Liver (tissue), 9 donors: Measurements from ENCODE around the gene AADACL3. TPM values are rescaled to one million over a fixed set of nuclear protein-coding genes. Genes with fewer than 3 reads are reported as not detected.

Experiments used
- DNase-seq: peaks from one replicate; pipeline ENCODE4 v3.0.0-alpha.2; 2017; ENCODE audit warnings: low spot score
- H3K27ac ChIP-seq, 2 donors: one replicate each; pipeline ENCODE4 v1.7.0; 2013; ENCODE audit warnings: inconsistent platforms in 2 of 2, low read length in 2 of 2, control low read depth in 1 of 2, low read depth in 1 of 2, mild to moderate bottlenecking in 1 of 2
- H3K27me3 ChIP-seq, 4 donors: one replicate each; pipeline versions ENCODE4 v1.6.1 to v1.7.0; 2013; ENCODE audit warnings: low read length in 3 of 4, inconsistent platforms in 1 of 4, mild to moderate bottlenecking in 1 of 4, moderate library complexity in 1 of 4; ENCODE audit not compliant: control insufficient read depth in 4 of 4, insufficient read depth in 4 of 4
- H3K36me3 ChIP-seq, 4 donors: one replicate each; pipeline versions ENCODE4 v1.6.1 to v1.7.0; 2013; ENCODE audit warnings: low read length in 3 of 4, mild to moderate bottlenecking in 3 of 4, low read depth in 1 of 4, moderate library complexity in 1 of 4; ENCODE audit not compliant: control insufficient read depth in 4 of 4, insufficient read depth in 3 of 4
- H3K4me1 ChIP-seq, 4 donors: one replicate each; pipeline versions ENCODE4 v1.6.1 to v1.7.0; 2013; ENCODE audit warnings: low read length in 3 of 4, mild to moderate bottlenecking in 3 of 4, moderate library complexity in 1 of 4; ENCODE audit not compliant: control insufficient read depth in 4 of 4, insufficient read depth in 4 of 4
- H3K4me3 ChIP-seq, 3 donors: one replicate each; pipeline versions ENCODE4 v1.6.1 to v1.7.0; 2013; ENCODE audit warnings: low read length in 3 of 3, control low read depth in 1 of 3, low read depth in 1 of 3, mild to moderate bottlenecking in 1 of 3
- H3K9ac ChIP-seq, 2 donors: one replicate each; pipeline ENCODE4 v1.7.0; 2013; ENCODE audit warnings: low read length in 2 of 2, mild to moderate bottlenecking in 2 of 2, moderate library complexity in 2 of 2, control low read depth in 1 of 2, low read depth in 1 of 2
- H3K9me3 ChIP-seq, 4 donors: one replicate each; pipeline versions ENCODE4 v1.6.1 to v1.7.0; 2013; ENCODE audit warnings: low read length in 3 of 4; ENCODE audit not compliant: control insufficient read depth in 4 of 4
- EGR1 ChIP-seq, 2 donors: IDR thresholded peaks; 2 replicates each; pipeline ENCODE4 v1.6.1; 2016 to 2018; ENCODE audit warnings: antibody characterized with exemption in 2 of 2, low read depth in 2 of 2
- FOXA1 ChIP-seq: IDR thresholded peaks from 2 replicates; pipeline ENCODE4 v1.6.1; 2016; ENCODE audit warnings: antibody characterized with exemption
- FOXA2 ChIP-seq: IDR thresholded peaks from 2 replicates; pipeline ENCODE4 v1.6.1; 2016; ENCODE audit warnings: antibody characterized with exemption
- GABPA ChIP-seq, 2 donors: IDR thresholded peaks in 1 of 2; conservative IDR thresholded peaks in 1 of 2; 2 replicates each; pipeline ENCODE4 v1.6.1; 2016; ENCODE audit warnings: antibody characterized with exemption in 2 of 2, mild to moderate bottlenecking in 1 of 2, moderate library complexity in 1 of 2
- HNF4A ChIP-seq, 2 donors: conservative IDR thresholded peaks; 2 replicates each; pipeline ENCODE4 v1.6.1; 2016; ENCODE audit warnings: antibody characterized with exemption in 2 of 2, mild to moderate bottlenecking in 2 of 2
- HNF4G ChIP-seq: IDR thresholded peaks from 2 replicates; pipeline ENCODE4 v1.6.1; 2016; ENCODE audit warnings: antibody characterized with exemption
- JUND ChIP-seq, 2 donors: IDR thresholded peaks; 2 replicates each; pipeline ENCODE4 v1.6.1; 2016; ENCODE audit warnings: antibody characterized with exemption in 2 of 2
- NR2F2 ChIP-seq: IDR thresholded peaks from 2 replicates; pipeline ENCODE4 v1.6.1; 2016; ENCODE audit warnings: antibody characterized with exemption
- RAD21 ChIP-seq, 2 donors: IDR thresholded peaks; 2 replicates each; pipeline ENCODE4 v1.6.1; 2016; ENCODE audit warnings: antibody characterized with exemption in 2 of 2, mild to moderate bottlenecking in 2 of 2
- RXRA ChIP-seq, 2 donors: IDR thresholded peaks; 2 replicates each; pipeline ENCODE4 v1.6.1; 2017 to 2018; ENCODE audit warnings: antibody characterized with exemption in 2 of 2, mild to moderate bottlenecking in 1 of 2
- SP1 ChIP-seq: IDR thresholded peaks from 2 replicates; pipeline ENCODE4 v1.6.1; 2018; ENCODE audit warnings: antibody characterized with exemption, mild to moderate bottlenecking
- TAF1 ChIP-seq: conservative IDR thresholded peaks from 2 replicates; pipeline ENCODE4 v1.6.1; 2016; ENCODE audit warnings: antibody characterized with exemption, mild to moderate bottlenecking
- YY1 ChIP-seq: IDR thresholded peaks from 2 replicates; pipeline ENCODE4 v1.6.1; 2016; ENCODE audit warnings: antibody characterized with exemption, mild to moderate bottlenecking
- WGBS: extraction: QIAGEN DNeasy Blood & Tissue Kit; methylation state at CpG from one replicate; pipeline ENCODE4 v1.1.7; 2013; 5-methylcytosine and 5-hydroxymethylcytosine counted together
- polyA plus RNA-seq, 2 donors: library from polyadenylated mRNA; stranded (reverse) in 1 of 2; unstranded in 1 of 2; fragments of 200-250 nt in 1 of 2; fragments of >200 nt in 1 of 2; fragmentation: Nextera tagmentation in 1 of 2; extraction: Ambion mirVana in 1 of 2; gene quantifications; one replicate each; pipeline versions ENCODE4 v1.2.1 to v1.2.3, GENCODE V29; 2013 to 2015
- total RNA-seq, 2 donors: library from RNA; depleted of rRNA; stranded (reverse); fragments of >200 nt; gene quantifications; one replicate each; pipeline ENCODE4 v1.2.3, GENCODE V29; 2014
- TF ChIP-seq, protein P1 (sequence below): IDR thresholded peaks from 2 replicates; pipeline ENCODE4 v1.6.1; 2016; ENCODE audit warnings: antibody characterized with exemption
- TF ChIP-seq, protein P2 (sequence below): fragments of 150-350 bp; IDR thresholded peaks from 2 replicates; pipeline ENCODE4 v1.5.1; 2017; ENCODE audit warnings: improper control_type of control experiment, low read depth, low read length; ENCODE audit not compliant: missing input control
- TF ChIP-seq, protein P3 (sequence below): IDR thresholded peaks from 2 replicates; pipeline ENCODE4 v1.6.1; 2016; ENCODE audit warnings: antibody characterized with exemption
- TF ChIP-seq, protein P4 (sequence below): IDR thresholded peaks from 2 replicates; pipeline ENCODE4 v1.6.1; 2016; ENCODE audit warnings: antibody characterized with exemption
- donor health status: healthy.
- donor health status: healthy.
- donor health status: healthy.
- donor health status: healthy.
- donor health status: healthy.

Gene AADACL3
- total and polyA plus RNA-seq, 4 donors = not detected

DNA sequence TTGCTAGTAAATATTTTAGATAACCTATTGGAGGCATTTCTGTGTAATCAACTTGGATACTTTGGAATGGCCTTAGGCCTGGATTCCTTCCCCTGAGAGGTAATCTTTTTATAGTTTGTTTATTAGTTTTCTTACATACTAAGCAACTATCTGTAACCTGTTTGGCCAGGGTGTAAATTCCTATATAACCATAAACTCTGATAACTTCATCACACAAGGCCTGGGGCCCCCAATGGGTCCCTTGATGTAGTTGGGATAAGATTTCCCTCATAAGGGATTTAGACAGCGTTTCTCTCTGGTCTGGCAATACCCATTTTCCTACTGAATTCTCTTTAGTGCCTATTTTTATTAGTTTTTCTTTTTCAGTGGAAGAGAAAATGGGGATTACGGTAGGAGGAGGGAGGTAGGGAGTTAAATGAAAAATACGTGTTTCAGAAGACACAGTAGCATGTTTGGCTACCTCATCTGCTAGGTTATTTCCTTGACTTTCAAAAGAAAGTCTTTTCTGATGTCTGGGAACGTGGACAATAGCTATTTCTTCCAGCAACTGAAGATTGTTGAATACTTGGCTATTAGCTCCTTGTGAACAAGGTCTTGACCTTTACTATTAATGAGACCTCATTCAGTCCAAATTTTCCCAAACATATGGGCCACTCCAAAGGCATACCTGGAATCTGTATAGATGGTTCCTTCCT lies 7.4 kb upstream of the AADACL3 start (continued):
- TF ChIP-seq, protein P1, sequence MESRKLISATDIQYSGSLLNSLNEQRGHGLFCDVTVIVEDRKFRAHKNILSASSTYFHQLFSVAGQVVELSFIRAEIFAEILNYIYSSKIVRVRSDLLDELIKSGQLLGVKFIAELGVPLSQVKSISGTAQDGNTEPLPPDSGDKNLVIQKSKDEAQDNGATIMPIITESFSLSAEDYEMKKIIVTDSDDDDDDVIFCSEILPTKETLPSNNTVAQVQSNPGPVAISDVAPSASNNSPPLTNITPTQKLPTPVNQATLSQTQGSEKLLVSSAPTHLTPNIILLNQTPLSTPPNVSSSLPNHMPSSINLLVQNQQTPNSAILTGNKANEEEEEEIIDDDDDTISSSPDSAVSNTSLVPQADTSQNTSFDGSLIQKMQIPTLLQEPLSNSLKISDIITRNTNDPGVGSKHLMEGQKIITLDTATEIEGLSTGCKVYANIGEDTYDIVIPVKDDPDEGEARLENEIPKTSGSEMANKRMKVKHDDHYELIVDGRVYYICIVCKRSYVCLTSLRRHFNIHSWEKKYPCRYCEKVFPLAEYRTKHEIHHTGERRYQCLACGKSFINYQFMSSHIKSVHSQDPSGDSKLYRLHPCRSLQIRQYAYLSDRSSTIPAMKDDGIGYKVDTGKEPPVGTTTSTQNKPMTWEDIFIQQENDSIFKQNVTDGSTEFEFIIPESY = no peak
- TF ChIP-seq, protein P2, sequence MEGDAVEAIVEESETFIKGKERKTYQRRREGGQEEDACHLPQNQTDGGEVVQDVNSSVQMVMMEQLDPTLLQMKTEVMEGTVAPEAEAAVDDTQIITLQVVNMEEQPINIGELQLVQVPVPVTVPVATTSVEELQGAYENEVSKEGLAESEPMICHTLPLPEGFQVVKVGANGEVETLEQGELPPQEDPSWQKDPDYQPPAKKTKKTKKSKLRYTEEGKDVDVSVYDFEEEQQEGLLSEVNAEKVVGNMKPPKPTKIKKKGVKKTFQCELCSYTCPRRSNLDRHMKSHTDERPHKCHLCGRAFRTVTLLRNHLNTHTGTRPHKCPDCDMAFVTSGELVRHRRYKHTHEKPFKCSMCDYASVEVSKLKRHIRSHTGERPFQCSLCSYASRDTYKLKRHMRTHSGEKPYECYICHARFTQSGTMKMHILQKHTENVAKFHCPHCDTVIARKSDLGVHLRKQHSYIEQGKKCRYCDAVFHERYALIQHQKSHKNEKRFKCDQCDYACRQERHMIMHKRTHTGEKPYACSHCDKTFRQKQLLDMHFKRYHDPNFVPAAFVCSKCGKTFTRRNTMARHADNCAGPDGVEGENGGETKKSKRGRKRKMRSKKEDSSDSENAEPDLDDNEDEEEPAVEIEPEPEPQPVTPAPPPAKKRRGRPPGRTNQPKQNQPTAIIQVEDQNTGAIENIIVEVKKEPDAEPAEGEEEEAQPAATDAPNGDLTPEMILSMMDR = no peak
- no peak for TF ChIP-seq GABPA (IDR thresholded peaks at IDR 0.05 in 1 of 2, conservative IDR thresholded peaks at IDR 0.05 in 1 of 2)

DNA sequence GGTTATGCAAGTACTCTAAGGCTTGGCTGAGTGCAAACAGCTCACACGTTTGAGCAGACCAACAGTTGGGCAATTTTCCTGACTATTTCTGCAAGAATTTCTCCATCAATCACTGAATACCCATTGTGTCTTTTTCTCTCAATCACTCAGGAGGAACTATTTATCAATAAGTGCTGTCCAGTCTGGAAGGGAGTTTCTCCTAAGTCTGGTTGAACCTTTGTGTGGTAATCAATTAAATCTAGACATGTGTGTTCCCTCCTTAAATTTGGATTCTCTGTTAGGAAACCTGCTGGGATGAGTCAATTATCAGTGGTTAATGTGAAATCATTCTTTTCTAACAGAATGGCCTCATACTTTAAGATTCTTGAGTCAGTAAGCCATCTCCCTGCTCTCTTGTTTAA lies 6.8 kb upstream of the AADACL3 start:
- peaks cover 0 to 4% (median under 1%) of the 10 kb centered on the region in 4 donors for H3K9me3 ChIP-seq
- no peaks in the 10 kb centered on the region for H3K36me3 ChIP-seq
- 16% methylated on average over 1 of the region's 1 CpG for WGBS
- H3K4me1 ChIP-seq = no peaks in the 10 kb centered on the region
- H3K9ac ChIP-seq = no peak overlapping the region
- H3K27ac ChIP-seq = no peak overlapping the region
- H3K27me3 ChIP-seq = no peaks in the 10 kb centered on the region
- DNase-seq = no peak
- H3K4me3 ChIP-seq = no peak overlapping the region
- TF ChIP-seq NR2F2 = no peak
- TF ChIP-seq, protein P2 = no peak
- TF ChIP-seq RAD21 (IDR thresholded peaks at IDR 0.05) = no peak
- TF ChIP-seq RXRA (IDR thresholded peaks at IDR 0.05) = no peak
- TF ChIP-seq FOXA2 = no peak
- TF ChIP-seq, protein P3, sequence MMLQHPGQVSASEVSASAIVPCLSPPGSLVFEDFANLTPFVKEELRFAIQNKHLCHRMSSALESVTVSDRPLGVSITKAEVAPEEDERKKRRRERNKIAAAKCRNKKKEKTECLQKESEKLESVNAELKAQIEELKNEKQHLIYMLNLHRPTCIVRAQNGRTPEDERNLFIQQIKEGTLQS = no peak
- TF ChIP-seq GABPA (IDR thresholded peaks at IDR 0.05 in 1 of 2, conservative IDR thresholded peaks at IDR 0.05 in 1 of 2) = no peak
- TF ChIP-seq HNF4A (conservative IDR thresholded peaks at IDR 0.05) = no peak
- no peak for TF ChIP-seq YY1
- TF ChIP-seq, protein P4, sequence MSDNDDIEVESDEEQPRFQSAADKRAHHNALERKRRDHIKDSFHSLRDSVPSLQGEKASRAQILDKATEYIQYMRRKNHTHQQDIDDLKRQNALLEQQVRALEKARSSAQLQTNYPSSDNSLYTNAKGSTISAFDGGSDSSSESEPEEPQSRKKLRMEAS = no peak
- no peak for TF ChIP-seq EGR1 (IDR thresholded peaks at IDR 0.05; ENCODE audit: low read depth in 2 of 2)
- no peak for TF ChIP-seq JUND (IDR thresholded peaks at IDR 0.05)
- no peak for TF ChIP-seq TAF1
- no peak for TF ChIP-seq HNF4G
- TF ChIP-seq SP1 = no peak
- no peak for TF ChIP-seq FOXA1
